ENCODE data around the gene WWC2.

DNA sequence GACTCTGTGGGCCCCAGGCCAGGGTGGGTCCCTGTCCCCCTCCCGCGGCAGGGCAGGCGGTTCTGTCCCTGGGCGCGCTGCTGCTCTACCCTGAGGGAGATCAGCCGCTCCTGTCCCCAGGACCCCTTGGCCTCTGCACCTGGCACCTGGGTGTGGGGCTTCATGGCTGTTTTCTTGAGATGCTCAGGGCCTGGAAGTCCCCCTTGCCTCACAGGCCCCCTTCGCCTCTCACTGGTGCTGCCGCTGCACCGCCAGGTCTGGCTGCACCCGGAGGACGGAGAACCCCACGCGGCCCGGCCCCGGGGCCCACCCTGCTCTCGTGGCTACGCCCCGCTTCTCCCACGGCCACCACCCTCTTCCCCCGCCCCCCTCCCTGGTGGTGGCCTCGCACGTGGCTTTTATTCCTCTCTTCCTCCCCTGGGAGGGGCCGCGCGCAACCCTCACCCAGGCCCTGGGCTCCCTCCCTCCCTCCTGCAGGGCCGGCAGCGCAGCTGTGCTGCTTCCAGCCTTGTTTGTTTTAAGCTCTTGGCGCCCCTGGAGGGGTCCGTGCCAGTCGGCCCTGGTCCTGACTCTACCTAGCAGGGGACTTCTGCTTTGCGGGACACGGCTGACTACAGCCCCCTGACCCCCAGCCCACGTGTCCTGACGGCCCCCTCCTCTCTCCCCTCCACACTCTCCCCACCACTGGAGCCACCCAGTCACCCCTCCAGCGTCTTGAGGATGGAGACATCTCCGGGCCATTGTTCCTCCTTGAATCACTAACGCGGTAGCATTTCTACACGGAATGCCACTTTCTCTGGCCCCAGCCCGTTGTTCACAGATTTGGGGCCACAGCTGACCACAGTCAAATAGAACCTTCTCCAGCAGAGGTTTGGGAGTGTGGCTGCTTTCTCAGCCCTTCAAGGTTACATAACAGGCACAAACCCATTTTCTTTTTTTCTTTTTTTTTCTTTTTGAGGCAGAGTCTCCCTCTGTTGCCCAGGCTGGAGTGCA lies 243.8 kb downstream of the WWC2 start:
- TF ChIP-seq, protein P1, sequence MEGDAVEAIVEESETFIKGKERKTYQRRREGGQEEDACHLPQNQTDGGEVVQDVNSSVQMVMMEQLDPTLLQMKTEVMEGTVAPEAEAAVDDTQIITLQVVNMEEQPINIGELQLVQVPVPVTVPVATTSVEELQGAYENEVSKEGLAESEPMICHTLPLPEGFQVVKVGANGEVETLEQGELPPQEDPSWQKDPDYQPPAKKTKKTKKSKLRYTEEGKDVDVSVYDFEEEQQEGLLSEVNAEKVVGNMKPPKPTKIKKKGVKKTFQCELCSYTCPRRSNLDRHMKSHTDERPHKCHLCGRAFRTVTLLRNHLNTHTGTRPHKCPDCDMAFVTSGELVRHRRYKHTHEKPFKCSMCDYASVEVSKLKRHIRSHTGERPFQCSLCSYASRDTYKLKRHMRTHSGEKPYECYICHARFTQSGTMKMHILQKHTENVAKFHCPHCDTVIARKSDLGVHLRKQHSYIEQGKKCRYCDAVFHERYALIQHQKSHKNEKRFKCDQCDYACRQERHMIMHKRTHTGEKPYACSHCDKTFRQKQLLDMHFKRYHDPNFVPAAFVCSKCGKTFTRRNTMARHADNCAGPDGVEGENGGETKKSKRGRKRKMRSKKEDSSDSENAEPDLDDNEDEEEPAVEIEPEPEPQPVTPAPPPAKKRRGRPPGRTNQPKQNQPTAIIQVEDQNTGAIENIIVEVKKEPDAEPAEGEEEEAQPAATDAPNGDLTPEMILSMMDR (IDR thresholded peaks at IDR 0.05; ENCODE audit: low read depth, low read length, poor library complexity, severe bottlenecking) = no peak
- no peak for TF ChIP-seq EZH2phosphoT487 (IDR thresholded peaks at IDR 0.05; ENCODE audit: borderline replicate concordance, low read length)

All from DOHH2 (cell line).